NCI-H1694 (cell line): ENCODE measurements around the gene ARMH4.

Source experiments
- DNase-seq: peaks from one replicate; lab custom pipeline; 2025; lab: John Stamatoyannopoulos, UW

The ARMH4 gene

GRCh38 chr14:58152014-58152857 is at the start of gene ARMH4:
Gene ARMH4, minus strand, starts transcription at chr14:58152213. Its CDS starts 12,855 bp downstream, at chr14:58139358.
- peak; percentile 80 for DNase-seq

GRCh38 chr14:58200846-58201245 is 48.8 kb upstream of the ARMH4 start:
- no peak for DNase-seq

GRCh38 chr14:58200480-58200841 is 48.4 kb upstream of the ARMH4 start:
- DNase-seq: no peak

GRCh38 chr14:58199726-58200479 is 47.9 kb upstream of the ARMH4 start, which contains the start of gene ACTR10:
Gene ACTR10, plus strand, starts transcription at chr14:58200149. Its CDS starts 69 bp downstream, at chr14:58200218.
- peak; percentile 69 for DNase-seq

GRCh38 chr14:58198086-58198485 is 46.1 kb upstream of the ARMH4 start:
- no peak for DNase-seq

- DNase-seq: no peak
Measured at GRCh38 chr14:58196198-58196597, 44.2 kb upstream of the ARMH4 start.

- DNase-seq: no peak
Measured at GRCh38 chr14:58193542-58193941, 41.5 kb upstream of the ARMH4 start.

- DNase-seq: no peak
Measured at GRCh38 chr14:58191763-58192601, 40.0 kb upstream of the ARMH4 start.

- no peak for DNase-seq
Measured at GRCh38 chr14:58189176-58189575, 37.2 kb upstream of the ARMH4 start.

- DNase-seq: no peak
Measured at GRCh38 chr14:58177125-58177524, 25.1 kb upstream of the ARMH4 start.

GRCh38 chr14:58171090-58171489 is 19.1 kb upstream of the ARMH4 start:
- peak; percentile 87 for DNase-seq

GRCh38 chr14:58167891-58168290 is 15.9 kb upstream of the ARMH4 start:
- DNase-seq: no peak

GRCh38 chr14:58167057-58167456 is 15.0 kb upstream of the ARMH4 start:
- DNase-seq: no peak

GRCh38 chr14:58166005-58166983 is 14.3 kb upstream of the ARMH4 start:
- DNase-seq: peak; percentile 84

GRCh38 chr14:58160561-58160960 is 8.5 kb upstream of the ARMH4 start:
- DNase-seq: no peak

GRCh38 chr14:58151133-58152013 is 640 bp downstream of the ARMH4 start:
- DNase-seq: no peak

GRCh38 chr14:58150243-58150805 is 1.7 kb downstream of the ARMH4 start:
- DNase-seq: no peak

GRCh38 chr14:58149196-58149595 is 2.8 kb downstream of the ARMH4 start:
- DNase-seq: no peak

GRCh38 chr14:58146399-58146798 is 5.6 kb downstream of the ARMH4 start:
- no peak for DNase-seq

- DNase-seq: no peak
Measured at GRCh38 chr14:58145936-58146335, 6.1 kb downstream of the ARMH4 start.
